Vagina (tissue), 2 donors: ENCODE data around the gene MINDY3.

Experiments
- POLR2A ChIP-seq, 2 donors: fragments of 450-650 bp; IDR thresholded peaks; one replicate each; pipeline ENCODE4 v1.6.1; 2017; ENCODE audit warnings: antibody characterized with exemption in 2 of 2, mild to moderate bottlenecking in 2 of 2, moderate library complexity in 2 of 2
- POLR2AphosphoS5 ChIP-seq, 2 donors: sonication (generic); formaldehyde crosslinking; IDR thresholded peaks; one replicate each; pipeline ENCODE4 v1.9.0; 2017; ENCODE audit warnings: antibody characterized with exemption in 2 of 2, mild to moderate bottlenecking in 2 of 2, low read depth in 1 of 2; ENCODE audit not compliant: insufficient read depth in 1 of 2
- TF ChIP-seq, protein P1 (sequence below), 3 experiments: fragments of 450-650 bp in 2 of 3; fragments of 200-600 bp in 1 of 3; sonication (generic) in 1 of 3; IDR thresholded peaks; one replicate each; pipeline ENCODE4 v1.5.1; 2017 to 2019; ENCODE audit warnings: antibody characterized with exemption in 3 of 3, mild to moderate bottlenecking in 2 of 3, moderate library complexity in 2 of 3

DNA sequence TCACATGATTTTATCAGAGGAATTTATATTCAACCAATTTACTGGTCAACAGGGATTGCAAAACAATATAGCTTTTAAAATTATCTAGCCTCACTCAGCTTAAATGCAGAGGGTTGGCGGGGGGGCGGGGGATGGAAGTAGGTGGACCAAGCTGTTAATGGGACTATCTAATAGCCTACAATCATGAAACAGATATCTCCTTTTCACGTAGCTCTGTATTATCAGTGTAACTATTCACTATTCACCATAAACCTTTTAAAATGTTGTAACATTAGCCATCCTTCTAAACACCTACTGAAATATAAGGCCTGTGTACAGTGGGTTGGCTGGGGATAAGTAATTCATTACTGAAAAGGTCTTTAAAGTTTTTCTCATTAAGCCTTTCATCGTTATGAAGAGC is 56.2 kb downstream of the MINDY3 start:
- TF ChIP-seq, protein P1, sequence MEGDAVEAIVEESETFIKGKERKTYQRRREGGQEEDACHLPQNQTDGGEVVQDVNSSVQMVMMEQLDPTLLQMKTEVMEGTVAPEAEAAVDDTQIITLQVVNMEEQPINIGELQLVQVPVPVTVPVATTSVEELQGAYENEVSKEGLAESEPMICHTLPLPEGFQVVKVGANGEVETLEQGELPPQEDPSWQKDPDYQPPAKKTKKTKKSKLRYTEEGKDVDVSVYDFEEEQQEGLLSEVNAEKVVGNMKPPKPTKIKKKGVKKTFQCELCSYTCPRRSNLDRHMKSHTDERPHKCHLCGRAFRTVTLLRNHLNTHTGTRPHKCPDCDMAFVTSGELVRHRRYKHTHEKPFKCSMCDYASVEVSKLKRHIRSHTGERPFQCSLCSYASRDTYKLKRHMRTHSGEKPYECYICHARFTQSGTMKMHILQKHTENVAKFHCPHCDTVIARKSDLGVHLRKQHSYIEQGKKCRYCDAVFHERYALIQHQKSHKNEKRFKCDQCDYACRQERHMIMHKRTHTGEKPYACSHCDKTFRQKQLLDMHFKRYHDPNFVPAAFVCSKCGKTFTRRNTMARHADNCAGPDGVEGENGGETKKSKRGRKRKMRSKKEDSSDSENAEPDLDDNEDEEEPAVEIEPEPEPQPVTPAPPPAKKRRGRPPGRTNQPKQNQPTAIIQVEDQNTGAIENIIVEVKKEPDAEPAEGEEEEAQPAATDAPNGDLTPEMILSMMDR (IDR thresholded peaks at IDR 0.05), result no peak
- TF ChIP-seq POLR2A (IDR thresholded peaks at IDR 0.05) (no peak), POLR2AphosphoS5 (IDR thresholded peaks at IDR 0.05; ENCODE audit: insufficient read depth in 1 of 2, low read depth in 1 of 2) (no peak)
